ENCODE results near the gene VCAN.

Gene VCAN

DNA sequence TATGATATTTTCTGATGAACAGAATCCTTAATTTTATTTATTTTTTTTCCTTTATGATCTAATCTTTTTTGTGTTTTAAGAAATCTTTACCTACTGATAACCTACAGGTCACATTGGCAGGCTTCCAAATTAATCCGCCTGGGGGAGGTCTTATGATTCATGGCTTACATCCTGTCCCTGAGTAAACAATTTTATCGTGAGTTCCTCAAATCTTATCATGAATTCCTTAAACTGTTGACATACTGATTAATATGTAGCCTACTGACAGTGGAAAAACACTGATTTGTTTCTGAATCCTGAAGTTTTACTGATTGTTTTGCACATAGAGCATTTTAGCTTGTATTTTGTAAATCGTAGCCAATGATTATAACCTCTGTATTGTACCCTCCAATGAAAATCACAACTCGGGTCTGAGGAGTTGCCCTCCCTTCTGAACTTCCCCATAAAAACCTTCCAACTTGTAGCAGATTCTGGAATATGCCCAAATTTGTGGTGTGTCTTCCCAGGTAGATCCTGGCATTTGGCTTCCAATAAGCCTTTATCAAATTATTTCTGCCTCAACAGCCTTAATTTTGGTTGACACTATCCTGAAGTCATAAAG lies 105.6 kb downstream of the VCAN start:
- Histone ChIP-seq H3K9me2 (replicated peaks; ENCODE audit: insufficient read depth, low read length) (no peaks in the 10 kb centered on the region), H3K4me1 (ENCODE audit: low read length) (no peaks in the 10 kb centered on the region), H3F3A (ENCODE audit: insufficient read depth, low read length) (no peaks in the 10 kb centered on the region), H3K79me2 (ENCODE audit: low read length) (no peaks in the 10 kb centered on the region), H3K9ac (ENCODE audit: low read length) (no peak overlapping the region), H3K4me3 (ENCODE audit: low read length) (no peak overlapping the region), H3K27me3 (replicated peaks; ENCODE audit: insufficient read depth, low read length) (no peaks in the 10 kb centered on the region), H3K36me3 (replicated peaks; ENCODE audit: insufficient read depth, low read length) (no peaks in the 10 kb centered on the region), H4K20me1 (ENCODE audit: insufficient read depth, low read length) (no peaks in the 10 kb centered on the region), H3K9me3 (replicated peaks; ENCODE audit: insufficient read depth, low read length) (no peaks in the 10 kb centered on the region), H2AFZ (ENCODE audit: low read length) (no peak overlapping the region), H3K4me2 (ENCODE audit: low read depth, low read length) (no peak overlapping the region), H3K27ac (ENCODE audit: low read length) (no peak overlapping the region)
- no peak for DNase-seq
- TF ChIP-seq EZH2phosphoT487 (IDR thresholded peaks at IDR 0.05; ENCODE audit: low read length) = no peak
- TF ChIP-seq EZH2 (optimal IDR thresholded peaks at IDR 0.05; ENCODE audit: low read depth, low read length) = no peak
- TF ChIP-seq, protein P1, sequence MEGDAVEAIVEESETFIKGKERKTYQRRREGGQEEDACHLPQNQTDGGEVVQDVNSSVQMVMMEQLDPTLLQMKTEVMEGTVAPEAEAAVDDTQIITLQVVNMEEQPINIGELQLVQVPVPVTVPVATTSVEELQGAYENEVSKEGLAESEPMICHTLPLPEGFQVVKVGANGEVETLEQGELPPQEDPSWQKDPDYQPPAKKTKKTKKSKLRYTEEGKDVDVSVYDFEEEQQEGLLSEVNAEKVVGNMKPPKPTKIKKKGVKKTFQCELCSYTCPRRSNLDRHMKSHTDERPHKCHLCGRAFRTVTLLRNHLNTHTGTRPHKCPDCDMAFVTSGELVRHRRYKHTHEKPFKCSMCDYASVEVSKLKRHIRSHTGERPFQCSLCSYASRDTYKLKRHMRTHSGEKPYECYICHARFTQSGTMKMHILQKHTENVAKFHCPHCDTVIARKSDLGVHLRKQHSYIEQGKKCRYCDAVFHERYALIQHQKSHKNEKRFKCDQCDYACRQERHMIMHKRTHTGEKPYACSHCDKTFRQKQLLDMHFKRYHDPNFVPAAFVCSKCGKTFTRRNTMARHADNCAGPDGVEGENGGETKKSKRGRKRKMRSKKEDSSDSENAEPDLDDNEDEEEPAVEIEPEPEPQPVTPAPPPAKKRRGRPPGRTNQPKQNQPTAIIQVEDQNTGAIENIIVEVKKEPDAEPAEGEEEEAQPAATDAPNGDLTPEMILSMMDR (IDR thresholded peaks at IDR 0.05; ENCODE audit: low read length) = no peak

GRCh38 chr5:83583859-83584258 lies 112.3 kb downstream of the VCAN start:
- no peak for DNase-seq
- H3K27ac ChIP-seq (ENCODE audit: low read length) = no peak overlapping the region
- no peak overlapping the region for H3K4me2 ChIP-seq (ENCODE audit: low read depth, low read length)
- no peaks in the 10 kb centered on the region for H3K27me3 ChIP-seq (replicated peaks; ENCODE audit: insufficient read depth, low read length)
- H2AFZ ChIP-seq (ENCODE audit: low read length) = no peak overlapping the region
- no peak overlapping the region for H3K4me3 ChIP-seq (ENCODE audit: low read length)
- no peak overlapping the region for H3K9ac ChIP-seq (ENCODE audit: low read length)
- H4K20me1 ChIP-seq (ENCODE audit: insufficient read depth, low read length) = no peaks in the 10 kb centered on the region
- no peaks in the 10 kb centered on the region for H3K4me1 ChIP-seq (ENCODE audit: low read length)
- H3K9me3 ChIP-seq (replicated peaks; ENCODE audit: insufficient read depth, low read length) = no peaks in the 10 kb centered on the region
- H3K36me3 ChIP-seq (replicated peaks; ENCODE audit: insufficient read depth, low read length) = no peaks in the 10 kb centered on the region
- no peaks in the 10 kb centered on the region for H3K9me2 ChIP-seq (replicated peaks; ENCODE audit: insufficient read depth, low read length)
- H3K79me2 ChIP-seq (ENCODE audit: low read length) = no peaks in the 10 kb centered on the region
- no peaks in the 10 kb centered on the region for H3F3A ChIP-seq (ENCODE audit: insufficient read depth, low read length)
- TF ChIP-seq, protein P1 (IDR thresholded peaks at IDR 0.05; ENCODE audit: low read length) = no peak
- TF ChIP-seq EZH2phosphoT487 (IDR thresholded peaks at IDR 0.05; ENCODE audit: low read length) (no peak), EZH2 (optimal IDR thresholded peaks at IDR 0.05; ENCODE audit: low read depth, low read length) (no peak)

DNA sequence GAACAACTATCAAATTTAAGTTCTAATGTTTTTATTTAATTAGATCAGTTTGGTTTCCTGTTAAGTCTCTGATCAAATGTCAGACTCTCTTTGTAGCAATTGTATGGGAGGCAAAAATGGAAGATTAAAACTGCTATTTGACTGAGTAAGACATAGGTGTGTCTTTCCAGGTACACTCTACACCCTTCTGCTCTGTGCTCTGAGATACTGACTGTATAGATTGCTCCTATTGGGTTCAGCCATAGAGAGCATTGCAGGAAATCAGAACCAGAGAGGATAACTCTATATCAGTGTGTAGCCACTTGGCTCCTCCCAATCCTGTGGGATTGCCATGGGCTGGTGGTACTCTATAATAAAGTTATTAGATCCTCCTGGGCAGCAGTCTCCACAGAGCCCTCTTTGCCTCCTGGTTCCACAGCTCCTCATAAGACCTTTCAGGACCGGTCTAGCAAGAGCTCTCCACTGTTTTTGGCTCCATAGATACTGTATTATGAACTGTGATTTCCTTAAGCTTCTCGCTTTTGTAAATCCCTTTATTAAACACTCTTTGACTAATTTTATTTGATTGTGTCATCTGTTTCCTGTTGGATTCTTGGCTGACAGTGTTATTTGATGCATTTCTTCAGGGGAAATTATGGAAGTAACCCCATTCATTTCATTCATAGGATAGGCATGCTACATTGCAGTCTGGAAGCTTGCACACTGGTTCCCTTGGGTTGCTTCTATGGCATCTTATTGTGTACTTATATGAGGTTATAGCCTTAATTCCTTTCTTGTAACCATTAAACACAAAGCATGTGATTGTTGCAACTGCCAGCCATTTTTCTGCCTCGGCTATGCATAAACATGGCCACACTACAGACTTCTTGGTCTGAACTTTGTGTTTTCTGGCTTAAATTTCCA lies 115.6 kb downstream of the VCAN start:
- no peaks in the 10 kb centered on the region for H3K79me2 ChIP-seq (ENCODE audit: low read length)
- no peaks in the 10 kb centered on the region for H3K9me2 ChIP-seq (replicated peaks; ENCODE audit: insufficient read depth, low read length)
- H2AFZ ChIP-seq (ENCODE audit: low read length) = no peak overlapping the region
- no peak overlapping the region for H3K9ac ChIP-seq (ENCODE audit: low read length)
- H3K27ac ChIP-seq (ENCODE audit: low read length) = no peak overlapping the region
- H3F3A ChIP-seq (ENCODE audit: insufficient read depth, low read length) = no peaks in the 10 kb centered on the region
- TF ChIP-seq, protein P1 (IDR thresholded peaks at IDR 0.05; ENCODE audit: low read length) = no peak
- TF ChIP-seq EZH2phosphoT487 (IDR thresholded peaks at IDR 0.05; ENCODE audit: low read length) (no peak), EZH2 (optimal IDR thresholded peaks at IDR 0.05; ENCODE audit: low read depth, low read length) (no peak)
- no peak overlapping the region for H3K4me3 ChIP-seq (ENCODE audit: low read length)
- H3K36me3 ChIP-seq (replicated peaks; ENCODE audit: insufficient read depth, low read length) = no peaks in the 10 kb centered on the region
- no peaks in the 10 kb centered on the region for H3K9me3 ChIP-seq (replicated peaks; ENCODE audit: insufficient read depth, low read length)
- no peak overlapping the region for H3K4me2 ChIP-seq (ENCODE audit: low read depth, low read length)
- no peaks in the 10 kb centered on the region for H3K27me3 ChIP-seq (replicated peaks; ENCODE audit: insufficient read depth, low read length)
- no peaks in the 10 kb centered on the region for H4K20me1 ChIP-seq (ENCODE audit: insufficient read depth, low read length)
- no peak for DNase-seq
- no peaks in the 10 kb centered on the region for H3K4me1 ChIP-seq (ENCODE audit: low read length)

Measured in MM.1S (cell line).